Neural cell (in vitro differentiated cells): ENCODE measurements around the gene SMIM11.
"Not testable (repeated sequence)": the region's sequence is repeated elsewhere in the genome, so short reads cannot be mapped to it uniquely, and the experiment has no call there.

ENCODE experiments used
- EZH2 ChIP-seq: fragments of 200-600, 300-800 bp; shearing (Covaris generic), sonication (generic); IDR thresholded peaks from 2 replicates; pipeline ENCODE4 v1.6.1; 2014; ENCODE audit warnings: antibody characterized with exemption, low read length, borderline replicate concordance, mild to moderate bottlenecking; ENCODE audit not compliant: insufficient read depth, poor library complexity, severe bottlenecking
- RAD21 ChIP-seq: fragments of 450-650 bp; conservative IDR thresholded peaks from 2 replicates; pipeline ENCODE4 v1.6.1; 2014; ENCODE audit warnings: antibody characterized with exemption, mild to moderate bottlenecking, moderate library complexity
- TF ChIP-seq, protein P1 (sequence below): fragments of 450-650 bp; IDR thresholded peaks from 2 replicates; pipeline ENCODE4 v1.5.1; 2014; ENCODE audit warnings: antibody characterized with exemption, mild to moderate bottlenecking, moderate library complexity; ENCODE audit not compliant: poor library complexity, severe bottlenecking

DNA sequence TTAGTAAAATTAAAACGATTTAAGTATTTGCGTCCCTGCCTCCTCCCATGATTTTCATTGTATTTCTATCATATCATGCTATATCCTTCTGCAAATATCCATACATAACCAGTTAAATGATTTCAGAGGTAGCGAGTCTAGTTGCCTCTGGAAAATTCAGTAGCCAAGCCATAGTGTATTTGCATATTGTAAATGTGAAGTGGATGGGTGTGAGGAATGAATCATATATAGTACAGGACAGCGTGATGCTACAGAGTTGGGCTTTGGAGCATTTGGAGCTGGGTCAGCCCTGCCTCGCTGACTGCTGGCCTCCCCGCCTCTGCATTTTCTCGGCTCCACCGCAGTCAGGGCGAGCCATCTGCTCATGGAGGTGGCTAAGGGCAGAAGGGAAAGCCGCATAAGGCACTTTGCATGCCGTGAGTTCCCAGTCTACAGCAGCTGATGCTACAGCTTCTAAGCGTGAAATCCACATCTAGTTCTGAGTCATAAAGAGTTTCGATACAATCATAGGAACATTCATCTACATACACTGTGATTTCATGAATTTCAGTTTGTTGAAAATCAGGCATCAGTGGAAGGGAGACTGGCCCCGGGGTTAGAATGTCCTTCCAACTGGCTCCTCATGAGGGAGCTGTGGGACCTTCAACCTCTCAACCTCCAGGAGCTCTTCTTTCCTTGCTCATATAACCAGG is 8.6 kb downstream of the SMIM11 start:
- TF ChIP-seq, protein P1, sequence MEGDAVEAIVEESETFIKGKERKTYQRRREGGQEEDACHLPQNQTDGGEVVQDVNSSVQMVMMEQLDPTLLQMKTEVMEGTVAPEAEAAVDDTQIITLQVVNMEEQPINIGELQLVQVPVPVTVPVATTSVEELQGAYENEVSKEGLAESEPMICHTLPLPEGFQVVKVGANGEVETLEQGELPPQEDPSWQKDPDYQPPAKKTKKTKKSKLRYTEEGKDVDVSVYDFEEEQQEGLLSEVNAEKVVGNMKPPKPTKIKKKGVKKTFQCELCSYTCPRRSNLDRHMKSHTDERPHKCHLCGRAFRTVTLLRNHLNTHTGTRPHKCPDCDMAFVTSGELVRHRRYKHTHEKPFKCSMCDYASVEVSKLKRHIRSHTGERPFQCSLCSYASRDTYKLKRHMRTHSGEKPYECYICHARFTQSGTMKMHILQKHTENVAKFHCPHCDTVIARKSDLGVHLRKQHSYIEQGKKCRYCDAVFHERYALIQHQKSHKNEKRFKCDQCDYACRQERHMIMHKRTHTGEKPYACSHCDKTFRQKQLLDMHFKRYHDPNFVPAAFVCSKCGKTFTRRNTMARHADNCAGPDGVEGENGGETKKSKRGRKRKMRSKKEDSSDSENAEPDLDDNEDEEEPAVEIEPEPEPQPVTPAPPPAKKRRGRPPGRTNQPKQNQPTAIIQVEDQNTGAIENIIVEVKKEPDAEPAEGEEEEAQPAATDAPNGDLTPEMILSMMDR, result not testable (repeated sequence)
- TF ChIP-seq EZH2, RAD21: not testable (repeated sequence)
